Stimulated activated naive CD8-positive, alpha-beta T cell treated with anti-CD3 and anti-CD28 coated beads, Interleukin-15, amount 100 ng/mL, for 72 hours (primary cell): ENCODE measurements around the gene CAPN15.
"Not testable (repeated sequence)": the region's sequence is repeated elsewhere in the genome, so short reads cannot be mapped to it uniquely, and the experiment has no call there.

ENCODE experiments used
- ATAC-seq: fragments of 150-1000 bp; cut with Tn5 transposase; 2 replicates; pipeline ENCODE4 v1.10.0; 2021; ENCODE audit warnings: mild to moderate bottlenecking, moderate library complexity
- DNase-seq, 2 donors: peaks; one replicate each; pipeline ENCODE4 v3.0.0; 2021 to 2022
- H3K27ac Mint-ChIP-seq, 2 donors: one replicate each; pipeline ENCODE4 v1.8.0; 2022; ENCODE audit warnings: mild to moderate bottlenecking in 2 of 2, mixed read lengths in 2 of 2, moderate library complexity in 2 of 2
- H3K27me3 Mint-ChIP-seq: one replicate; pipeline ENCODE4 v1.8.0; 2022; ENCODE audit warnings: mixed read lengths
- H3K4me1 Mint-ChIP-seq: one replicate; pipeline ENCODE4 v1.8.0; 2022; ENCODE audit warnings: mild to moderate bottlenecking, mixed read lengths
- H3K4me3 Mint-ChIP-seq, 2 donors: one replicate each; pipeline ENCODE4 v1.8.0; 2022; ENCODE audit warnings: mild to moderate bottlenecking in 2 of 2, mixed read lengths in 2 of 2, moderate library complexity in 1 of 2
- H3K9me3 Mint-ChIP-seq, 2 donors: one replicate each; pipeline ENCODE4 v1.8.0; 2022; ENCODE audit warnings: mixed read lengths in 2 of 2

CAPN15 gene

GRCh38 chr16:502179-502943, 25.2 kb upstream of the CAPN15 start:
- Mint-ChIP-seq H3K27me3 (no peaks in the 10 kb centered on the region), H3K9me3 (no peaks in the 10 kb centered on the region), H3K27ac (no peak overlapping the region), H3K4me1 (no peaks in the 10 kb centered on the region), H3K4me3 (no peak overlapping the region)
- ATAC-seq, result peak; percentile 45
- no peak for DNase-seq

DNA sequence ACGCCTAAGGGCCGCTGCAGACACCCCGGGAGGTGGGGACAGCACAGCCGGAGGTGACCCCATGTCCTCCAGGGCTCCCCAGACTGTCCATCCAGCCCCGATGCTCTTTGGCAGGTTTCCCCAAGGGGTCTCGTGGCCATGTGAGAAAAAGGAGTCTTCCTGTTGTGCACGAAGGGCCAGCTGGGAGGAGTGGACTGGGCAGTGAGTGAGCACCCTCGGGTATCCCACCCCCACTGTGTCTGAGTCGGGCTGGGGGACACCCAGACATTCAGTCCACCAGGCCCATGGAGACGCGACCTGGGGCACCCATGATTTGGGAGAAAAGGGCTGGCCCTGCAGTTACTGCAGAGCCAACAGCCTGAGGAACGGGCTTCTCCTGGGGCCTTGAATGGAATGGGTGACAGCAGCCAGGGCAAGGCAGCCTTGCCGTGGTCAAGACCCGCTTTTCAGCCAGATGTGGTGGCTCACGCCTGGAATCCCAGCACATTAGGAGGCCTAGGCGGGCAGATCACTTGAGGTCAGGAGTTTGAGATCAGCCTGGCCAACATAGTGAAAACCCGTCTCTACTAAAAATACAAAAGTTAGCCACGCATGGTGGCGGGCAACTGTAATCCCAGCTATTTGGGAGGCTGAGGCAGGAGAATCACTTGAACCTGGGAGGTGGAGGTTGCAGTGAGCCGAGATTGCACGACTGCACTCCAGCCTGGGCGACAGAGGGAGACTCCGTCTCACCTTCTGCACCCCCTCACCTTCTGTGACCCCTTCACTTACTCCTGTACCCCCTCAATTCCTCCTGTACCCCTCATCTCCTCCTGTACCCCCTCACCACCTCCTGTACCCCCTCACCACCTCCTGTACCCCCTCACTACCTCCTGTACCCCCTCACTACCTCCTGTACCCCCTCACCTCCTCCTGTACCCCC, 24.1 kb upstream of the CAPN15 start:
- Mint-ChIP-seq H3K4me3 (no peak overlapping the region), H3K4me1 (no peaks in the 10 kb centered on the region), H3K27me3 (no peaks in the 10 kb centered on the region), H3K27ac (peak overlapping the region in 1 of 2 donors; percentile 34), H3K9me3 (no peaks in the 10 kb centered on the region)
- ATAC-seq (peak; percentile 19), DNase-seq (no peak)

- no peaks in the 10 kb centered on the region for H3K4me1 Mint-ChIP-seq
- no peak overlapping the region for H3K4me3 Mint-ChIP-seq
Observed at GRCh38 chr16:505479-506245, 21.9 kb upstream of the CAPN15 start.

DNA sequence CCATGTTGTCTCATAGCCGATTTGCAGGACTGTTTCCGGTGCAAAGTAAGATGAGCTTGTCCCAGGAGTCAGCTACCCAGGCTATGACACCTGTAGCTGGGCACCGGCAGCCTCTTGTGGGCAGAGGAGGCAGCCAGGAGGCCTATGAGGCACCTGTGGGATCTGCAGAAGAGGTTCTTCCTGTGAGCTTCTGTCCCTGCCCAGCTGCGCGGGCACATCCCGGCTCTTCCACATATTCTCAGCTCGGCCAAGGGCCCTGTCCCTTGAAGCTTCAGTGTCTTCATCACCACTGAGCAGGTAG, 21.3 kb upstream of the CAPN15 start:
- no peak for ATAC-seq
- Mint-ChIP-seq H3K27ac (no peak overlapping the region), H3K4me3 (no peak overlapping the region), H3K4me1 (no peaks in the 10 kb centered on the region), H3K27me3 (no peaks in the 10 kb centered on the region), H3K9me3 (no peaks in the 10 kb centered on the region)
- no peak for DNase-seq

More at GRCh38 chr16:505479-506245, 21.9 kb upstream of the CAPN15 start:
- no peak for DNase-seq
- Mint-ChIP-seq H3K27ac (no peak overlapping the region), H3K9me3 (no peaks in the 10 kb centered on the region), H3K27me3 (no peaks in the 10 kb centered on the region)
- no peak for ATAC-seq

DNA sequence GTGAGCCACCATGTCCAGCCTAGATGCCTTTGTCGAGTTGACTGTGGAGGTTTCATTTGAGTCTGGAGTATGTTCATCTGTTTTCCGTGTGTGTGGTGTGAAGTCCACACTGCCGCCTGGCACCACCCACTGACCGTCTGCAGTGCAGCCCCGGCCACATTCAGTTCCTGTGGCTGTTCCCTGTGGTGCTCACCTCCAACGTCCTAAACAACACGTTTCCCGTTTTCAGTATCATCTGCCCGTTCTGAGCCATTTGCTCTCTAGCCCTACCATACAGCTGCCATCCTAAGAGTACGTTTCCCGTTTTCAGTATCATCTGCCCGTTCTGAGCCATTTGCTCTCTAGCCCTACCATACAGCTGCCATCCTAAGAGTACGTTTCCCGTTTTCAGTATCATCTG, 20.0 kb upstream of the CAPN15 start:
- not testable (repeated sequence) for H3K4me1 Mint-ChIP-seq, H3K4me3 Mint-ChIP-seq, H3K27me3 Mint-ChIP-seq, DNase-seq, H3K27ac Mint-ChIP-seq, ATAC-seq, H3K9me3 Mint-ChIP-seq

DNA sequence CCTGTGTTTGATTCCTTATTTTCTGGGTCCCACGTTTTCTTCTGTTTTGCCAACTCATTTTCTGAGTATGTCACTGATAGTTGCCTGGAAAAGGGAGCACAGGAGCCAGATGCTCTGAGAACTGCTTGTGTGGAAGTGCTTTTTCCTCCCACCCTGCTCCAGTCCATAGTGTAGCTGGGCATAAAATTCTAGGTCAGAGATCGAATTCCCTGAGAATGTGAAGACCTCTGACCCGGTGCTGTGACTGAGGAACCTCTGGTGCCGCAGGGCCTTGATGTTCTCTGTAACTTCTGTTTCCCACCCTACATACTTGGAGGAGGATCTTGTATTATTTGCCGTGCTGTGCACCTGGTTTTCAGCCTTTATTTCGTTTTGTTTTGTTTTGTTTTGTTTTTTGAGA, 19.5 kb upstream of the CAPN15 start:
- Mint-ChIP-seq H3K4me3 (no peak overlapping the region), H3K27me3 (no peaks in the 10 kb centered on the region), H3K27ac (no peak overlapping the region), H3K4me1 (no peaks in the 10 kb centered on the region), H3K9me3 (no peaks in the 10 kb centered on the region)
- no peak for ATAC-seq
- no peak for DNase-seq

DNA sequence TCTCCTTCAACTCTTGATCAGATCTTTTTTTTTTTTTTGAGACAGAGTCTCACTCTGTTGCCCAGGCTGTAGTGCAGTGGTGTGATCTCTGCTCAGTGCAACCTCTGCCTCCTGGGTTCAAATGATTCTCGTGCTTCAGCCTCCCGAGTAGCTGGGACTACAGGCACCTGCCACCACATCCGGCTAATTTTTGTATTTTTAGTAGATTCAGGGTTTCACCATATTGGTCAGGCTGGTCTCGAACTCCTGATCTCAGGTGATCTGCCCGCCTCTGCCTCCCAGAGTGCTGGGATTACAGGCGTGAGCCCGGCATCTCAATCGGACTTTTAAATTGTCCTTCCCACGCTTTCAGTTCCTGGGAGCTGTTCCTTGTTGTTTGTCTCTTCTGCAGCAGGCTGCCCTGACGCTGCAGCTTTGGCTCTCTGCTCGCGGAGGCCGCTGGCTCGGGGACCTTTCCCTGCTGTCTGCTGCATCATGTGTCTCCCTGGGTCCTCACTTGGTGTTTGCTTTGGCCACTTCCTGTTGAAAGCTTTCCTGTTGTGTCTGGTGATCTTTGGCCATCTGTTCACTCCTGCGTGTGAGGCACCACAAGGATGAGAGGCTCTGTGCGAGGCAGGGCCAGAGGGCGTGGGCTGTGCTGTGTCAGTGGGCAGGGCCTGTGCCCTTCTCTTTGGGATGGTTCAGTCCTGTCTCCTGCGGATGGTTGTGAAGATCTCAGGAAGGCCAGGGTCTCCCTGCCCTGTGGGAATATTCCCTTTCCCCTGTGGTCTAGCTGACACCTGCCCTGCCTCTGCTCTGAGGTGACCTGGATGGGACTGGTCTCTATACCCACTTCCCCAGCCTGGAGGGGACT, 18.4 kb upstream of the CAPN15 start:
- H3K27ac Mint-ChIP-seq, result no peak overlapping the region
- H3K9me3 Mint-ChIP-seq, result no peaks in the 10 kb centered on the region
- ATAC-seq (no peak), DNase-seq (no peak)
- no peaks in the 10 kb centered on the region for H3K4me1 Mint-ChIP-seq
- no peak overlapping the region for H3K4me3 Mint-ChIP-seq
- H3K27me3 Mint-ChIP-seq, result no peaks in the 10 kb centered on the region

DNA sequence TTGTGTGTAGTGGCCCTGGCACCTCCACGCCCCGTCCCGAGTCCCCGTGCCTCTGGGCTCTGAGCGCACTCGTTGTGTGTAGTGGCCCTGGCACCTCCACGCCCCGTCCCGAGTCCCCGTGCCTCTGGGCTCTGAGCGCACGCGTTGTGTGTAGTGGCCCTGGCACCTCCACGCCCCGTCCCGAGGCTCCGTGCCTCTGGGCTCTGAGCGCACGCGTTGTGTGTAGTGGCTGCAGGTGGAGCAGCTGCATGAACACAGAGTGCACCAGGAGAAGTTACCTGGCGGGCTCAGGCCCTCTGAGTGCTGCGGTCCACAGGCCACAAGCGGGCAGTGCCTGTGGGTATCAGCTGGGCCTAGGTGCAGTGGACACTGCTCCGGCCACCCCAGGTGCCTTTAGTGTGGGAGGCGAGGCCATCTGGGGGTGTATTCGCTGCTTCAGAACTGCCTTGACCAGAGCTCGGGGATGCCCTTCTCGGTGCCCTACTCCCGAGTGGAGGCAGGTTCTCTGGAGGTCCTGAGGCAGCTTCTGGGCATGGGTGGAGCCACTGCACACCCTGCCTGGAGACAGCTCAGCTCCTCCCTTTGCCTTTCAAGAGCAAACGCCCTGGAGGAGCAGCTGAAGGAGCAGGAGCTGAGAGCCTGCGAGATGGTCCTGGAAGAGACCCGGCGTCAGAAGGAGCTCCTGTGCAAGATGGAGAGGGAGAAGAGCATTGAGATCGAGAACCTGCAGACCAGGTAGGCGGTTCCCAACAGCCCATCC, 17.3 kb upstream of the CAPN15 start:
- no peaks in the 10 kb centered on the region for H3K9me3 Mint-ChIP-seq
- H3K4me3 Mint-ChIP-seq, result no peak overlapping the region
- ATAC-seq (no peak), DNase-seq (no peak)
- H3K4me1 Mint-ChIP-seq, result no peaks in the 10 kb centered on the region
- H3K27me3 Mint-ChIP-seq, result no peaks in the 10 kb centered on the region
- peak overlapping the region in 1 of 2 donors; percentile 76 for H3K27ac Mint-ChIP-seq

GRCh38 chr16:512802-513201, 14.7 kb upstream of the CAPN15 start:
- Mint-ChIP-seq H3K4me3 (no peak overlapping the region), H3K27ac (peak overlapping the region; percentile 33 to 63), H3K4me1 (no peaks in the 10 kb centered on the region), H3K27me3 (no peaks in the 10 kb centered on the region), H3K9me3 (no peaks in the 10 kb centered on the region)
- ATAC-seq (no peak), DNase-seq (no peak)

DNA sequence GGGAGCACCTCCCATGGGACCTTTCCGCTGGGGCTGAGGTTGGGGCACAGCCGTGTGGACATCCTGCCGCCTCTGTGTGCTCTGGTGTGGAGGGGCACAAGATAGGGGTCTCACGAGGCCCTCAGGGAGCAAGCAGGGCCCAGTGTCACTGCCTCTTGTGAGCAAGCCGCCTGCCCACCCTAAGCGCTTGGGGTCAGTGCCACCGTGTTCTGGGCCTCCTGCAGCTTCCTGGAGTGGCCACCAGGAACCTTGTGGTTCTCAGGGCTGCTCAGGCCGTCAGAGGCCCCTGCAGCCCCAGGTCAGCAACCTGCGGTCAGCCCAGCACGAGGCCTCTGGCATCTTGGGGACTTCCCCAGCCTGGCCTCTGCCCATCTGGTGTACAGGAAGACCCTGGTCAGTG, 13.6 kb upstream of the CAPN15 start:
- no peak overlapping the region for H3K4me3 Mint-ChIP-seq
- H3K27me3 Mint-ChIP-seq, result no peaks in the 10 kb centered on the region
- no peaks in the 10 kb centered on the region for H3K9me3 Mint-ChIP-seq
- no peak overlapping the region for H3K27ac Mint-ChIP-seq
- no peak for DNase-seq
- no peak for ATAC-seq
- no peaks in the 10 kb centered on the region for H3K4me1 Mint-ChIP-seq

DNA sequence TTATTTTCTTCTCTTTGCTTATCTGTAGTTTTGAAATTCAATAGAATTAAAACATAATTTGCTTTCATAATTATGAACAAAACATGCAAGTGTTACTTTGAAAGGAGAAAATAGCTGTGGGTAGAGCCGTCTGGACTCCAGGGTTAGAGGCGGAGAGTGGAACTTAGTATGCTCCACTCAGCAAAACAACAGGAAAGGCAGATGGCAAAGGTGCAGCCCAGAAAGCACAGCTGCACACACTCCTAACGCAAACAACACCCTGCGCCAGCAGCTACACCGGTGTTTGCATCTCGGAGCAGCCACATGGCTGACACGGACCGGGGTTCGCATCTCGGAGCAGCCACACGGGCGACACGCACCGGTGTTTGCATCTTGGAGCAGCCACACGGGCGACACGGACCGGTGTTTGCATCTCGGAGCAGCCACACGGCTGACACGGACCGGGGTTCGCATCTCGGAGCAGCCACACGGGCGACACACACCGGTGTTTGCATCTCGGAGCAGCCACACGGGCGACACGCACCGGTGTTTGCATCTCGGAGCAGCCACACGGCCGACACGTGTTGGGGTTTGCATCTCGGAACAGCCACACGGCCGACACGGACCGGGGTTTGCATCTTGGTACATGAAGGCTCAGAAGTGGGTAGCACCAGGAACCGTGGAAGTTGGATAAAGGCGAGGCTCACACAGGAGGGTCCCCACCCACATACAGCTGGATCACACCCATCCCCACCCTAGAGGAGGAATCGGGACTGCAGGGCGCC, 12.2 kb upstream of the CAPN15 start:
- H3K4me1 Mint-ChIP-seq, result no peaks in the 10 kb centered on the region
- DNase-seq (no peak), ATAC-seq (no peak)
- H3K27ac Mint-ChIP-seq, result no peak overlapping the region
- no peaks in the 10 kb centered on the region for H3K27me3 Mint-ChIP-seq
- H3K9me3 Mint-ChIP-seq, result no peaks in the 10 kb centered on the region
- no peak overlapping the region for H3K4me3 Mint-ChIP-seq

DNA sequence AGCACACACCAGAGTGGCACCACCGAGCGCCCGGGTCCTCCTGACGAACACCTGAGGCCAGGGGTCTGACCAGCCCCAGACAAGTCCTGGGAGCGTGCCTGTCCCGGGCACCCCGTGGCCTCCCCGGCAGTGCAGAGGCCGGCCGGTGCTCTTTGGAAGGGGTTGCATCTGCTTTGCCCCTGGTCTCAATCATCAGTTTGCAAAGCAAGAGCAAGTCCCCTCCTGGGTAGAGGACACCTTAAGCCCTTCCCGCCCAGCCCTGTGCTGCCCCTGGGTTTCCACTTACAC, 11.6 kb upstream of the CAPN15 start:
- no peaks in the 10 kb centered on the region for H3K9me3 Mint-ChIP-seq
- no peaks in the 10 kb centered on the region for H3K27me3 Mint-ChIP-seq
- ATAC-seq (no peak), DNase-seq (no peak)
- no peak overlapping the region for H3K4me3 Mint-ChIP-seq
- no peak overlapping the region for H3K27ac Mint-ChIP-seq
- no peaks in the 10 kb centered on the region for H3K4me1 Mint-ChIP-seq

DNA sequence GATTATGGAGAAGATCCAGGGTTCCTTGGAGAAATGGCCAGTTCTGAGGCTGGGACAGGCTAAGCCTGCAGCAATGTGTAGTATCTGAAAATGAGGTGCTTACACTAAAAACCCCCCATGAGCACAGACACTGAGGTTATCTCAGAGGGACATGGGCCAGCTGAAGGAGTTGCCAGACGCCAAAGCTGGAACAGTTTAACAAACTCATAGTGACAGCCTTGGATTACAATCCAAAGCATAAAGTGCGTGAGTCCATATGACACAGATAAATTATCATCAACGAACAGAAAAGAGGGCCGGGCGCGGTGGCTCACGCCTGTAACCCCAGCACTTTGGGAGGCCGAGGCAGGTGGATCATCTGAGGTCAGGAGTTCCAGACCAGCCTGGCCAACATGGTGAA, 11.2 kb upstream of the CAPN15 start:
- H3K4me1 Mint-ChIP-seq, result no peaks in the 10 kb centered on the region
- DNase-seq (no peak), ATAC-seq (no peak)
- H3K27me3 Mint-ChIP-seq, result no peaks in the 10 kb centered on the region
- no peak overlapping the region for H3K4me3 Mint-ChIP-seq
- no peak overlapping the region for H3K27ac Mint-ChIP-seq
- no peaks in the 10 kb centered on the region for H3K9me3 Mint-ChIP-seq

GRCh38 chr16:518858-519257, 8.7 kb upstream of the CAPN15 start:
- Mint-ChIP-seq H3K4me3 (no peak overlapping the region), H3K4me1 (peaks cover 12% of the 10 kb centered on the region), H3K9me3 (no peaks in the 10 kb centered on the region), H3K27me3 (no peaks in the 10 kb centered on the region), H3K27ac (no peak overlapping the region)
- DNase-seq, result no peak
- ATAC-seq, result no peak
